Measurements from ENCODE around the gene APOBEC4.

Gene APOBEC4

DNA sequence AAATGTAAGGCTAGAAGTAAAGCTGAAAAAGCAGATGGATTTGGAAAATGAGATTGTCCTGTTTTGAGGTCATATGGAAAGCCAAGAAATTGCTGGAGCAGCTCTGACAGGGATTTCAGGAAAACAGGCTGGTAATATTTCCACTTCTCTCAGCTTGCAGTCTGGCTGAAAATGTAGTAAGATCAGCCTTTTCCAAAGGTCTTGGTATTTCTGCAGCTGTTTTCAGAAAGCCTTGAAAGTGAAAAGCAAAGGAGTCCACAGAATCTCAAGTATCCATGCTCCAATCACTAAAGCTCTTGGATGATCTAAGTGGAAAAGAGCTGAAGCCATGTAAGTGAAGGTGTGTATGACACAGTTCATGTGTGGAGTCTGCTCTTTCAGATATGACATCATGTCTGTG, 41.6 kb upstream of the APOBEC4 start:
- TF ChIP-seq, protein P1, sequence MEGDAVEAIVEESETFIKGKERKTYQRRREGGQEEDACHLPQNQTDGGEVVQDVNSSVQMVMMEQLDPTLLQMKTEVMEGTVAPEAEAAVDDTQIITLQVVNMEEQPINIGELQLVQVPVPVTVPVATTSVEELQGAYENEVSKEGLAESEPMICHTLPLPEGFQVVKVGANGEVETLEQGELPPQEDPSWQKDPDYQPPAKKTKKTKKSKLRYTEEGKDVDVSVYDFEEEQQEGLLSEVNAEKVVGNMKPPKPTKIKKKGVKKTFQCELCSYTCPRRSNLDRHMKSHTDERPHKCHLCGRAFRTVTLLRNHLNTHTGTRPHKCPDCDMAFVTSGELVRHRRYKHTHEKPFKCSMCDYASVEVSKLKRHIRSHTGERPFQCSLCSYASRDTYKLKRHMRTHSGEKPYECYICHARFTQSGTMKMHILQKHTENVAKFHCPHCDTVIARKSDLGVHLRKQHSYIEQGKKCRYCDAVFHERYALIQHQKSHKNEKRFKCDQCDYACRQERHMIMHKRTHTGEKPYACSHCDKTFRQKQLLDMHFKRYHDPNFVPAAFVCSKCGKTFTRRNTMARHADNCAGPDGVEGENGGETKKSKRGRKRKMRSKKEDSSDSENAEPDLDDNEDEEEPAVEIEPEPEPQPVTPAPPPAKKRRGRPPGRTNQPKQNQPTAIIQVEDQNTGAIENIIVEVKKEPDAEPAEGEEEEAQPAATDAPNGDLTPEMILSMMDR (IDR thresholded peaks at IDR 0.05): no peak
- no peak for TF ChIP-seq ZFX (IDR thresholded peaks at IDR 0.05; ENCODE audit: borderline replicate concordance)
- no peak overlapping the region for H3K27ac ChIP-seq

DNA sequence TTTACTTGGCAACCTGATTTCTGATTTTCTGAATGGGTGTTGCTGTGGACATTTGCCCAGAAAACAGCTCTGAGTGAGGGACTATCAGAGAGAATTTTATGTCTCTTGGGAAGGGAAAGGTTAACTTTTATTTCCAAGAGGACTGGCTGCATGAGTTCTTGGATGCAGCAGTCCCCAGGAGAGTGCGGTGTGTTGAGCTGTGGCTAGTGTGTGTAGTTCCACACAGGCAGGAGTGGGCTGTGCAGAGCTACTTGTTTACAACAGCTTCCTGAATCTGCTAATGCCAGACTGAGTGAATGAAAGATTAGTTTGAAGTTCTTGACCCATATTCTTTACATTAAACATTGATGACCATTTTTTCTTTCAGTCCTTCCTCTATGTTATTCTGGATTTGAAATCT, 41.0 kb upstream of the APOBEC4 start:
- no peak for TF ChIP-seq ZFX (IDR thresholded peaks at IDR 0.05; ENCODE audit: borderline replicate concordance)
- TF ChIP-seq, protein P1 (IDR thresholded peaks at IDR 0.05): no peak
- H3K27ac ChIP-seq: no peak overlapping the region

DNA sequence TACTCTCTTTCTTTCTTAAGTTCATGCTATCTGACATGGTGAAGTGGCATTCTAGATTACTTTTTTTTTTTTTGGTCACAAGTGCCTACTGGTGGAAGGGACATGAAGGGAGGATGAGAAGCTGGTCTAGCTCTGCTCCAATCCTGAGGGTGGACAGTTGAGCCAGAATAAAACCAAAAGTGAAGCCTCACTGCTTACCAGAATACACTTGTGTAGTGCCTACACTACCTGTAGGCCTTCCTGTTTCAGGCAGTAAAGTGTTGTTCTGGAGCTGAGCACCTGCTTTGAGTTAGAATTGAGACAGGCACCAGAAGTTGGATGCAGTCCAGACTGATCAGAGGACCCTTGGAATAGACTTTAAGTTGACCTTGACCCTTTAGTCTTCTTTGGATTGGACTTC, 40.4 kb upstream of the APOBEC4 start:
- TF ChIP-seq, protein P1 (IDR thresholded peaks at IDR 0.05): no peak
- no peak overlapping the region for H3K27ac ChIP-seq

DNA sequence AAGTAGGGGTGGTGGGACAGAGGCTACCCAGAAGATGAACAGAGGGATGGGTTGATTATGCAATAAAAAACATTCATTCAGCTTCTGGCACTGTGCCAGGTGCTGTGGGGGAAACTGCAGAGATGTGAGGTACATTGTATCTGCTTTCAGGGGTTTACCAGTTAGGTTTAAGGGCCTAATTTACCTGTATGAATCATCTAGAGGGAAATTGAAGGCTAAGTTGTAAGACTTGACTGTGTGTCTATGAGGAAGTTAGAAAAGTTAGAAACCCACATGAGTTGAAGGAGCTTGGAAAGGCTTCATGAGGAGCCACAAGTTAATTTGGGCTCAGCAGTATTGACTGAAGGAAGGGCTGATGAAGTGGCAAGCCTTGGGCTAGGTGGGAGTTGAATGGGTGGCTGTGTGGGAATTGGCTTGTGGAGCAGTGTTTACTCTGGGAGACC, 36.7 kb upstream of the APOBEC4 start:
- TF ChIP-seq, protein P1 (IDR thresholded peaks at IDR 0.05): no peak
- no peak for TF ChIP-seq ZFX (IDR thresholded peaks at IDR 0.05; ENCODE audit: borderline replicate concordance)
- H3K27ac ChIP-seq: no peak overlapping the region

DNA sequence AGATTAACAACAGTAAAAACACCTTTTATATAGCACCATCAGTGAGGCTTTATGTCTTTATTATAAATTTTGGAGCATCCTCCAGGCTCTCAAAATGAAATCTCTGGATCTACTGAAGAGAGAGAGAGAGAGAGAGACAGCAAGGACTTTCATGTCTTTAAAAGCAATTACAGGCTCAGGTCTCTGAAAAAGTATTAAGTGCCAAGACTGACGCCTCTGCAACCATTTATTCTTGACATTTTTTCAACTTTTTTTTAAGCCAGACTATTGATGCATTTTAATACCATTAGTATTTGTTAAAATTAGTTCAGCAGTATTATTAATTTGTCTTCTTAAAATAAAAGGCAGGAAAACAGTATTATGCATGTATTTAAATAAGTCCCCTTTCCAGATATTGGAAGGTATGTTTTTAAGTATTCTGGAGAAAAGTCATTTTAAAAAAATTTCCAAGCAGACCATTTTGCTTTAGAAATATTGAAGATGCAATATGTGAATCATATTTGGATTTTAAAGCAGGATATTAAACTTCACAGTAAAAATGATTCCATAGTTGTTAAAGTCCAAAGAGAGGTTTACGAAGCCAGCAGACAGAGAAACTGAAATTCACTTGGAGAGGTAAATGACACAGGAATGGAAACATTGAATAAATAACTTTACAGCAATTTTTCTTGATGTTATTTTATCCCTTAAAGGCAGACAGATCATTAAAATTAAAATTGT, 35.4 kb upstream of the APOBEC4 start:
- TF ChIP-seq, protein P1 (IDR thresholded peaks at IDR 0.05): no peak
- no peak for TF ChIP-seq ZFX (IDR thresholded peaks at IDR 0.05; ENCODE audit: borderline replicate concordance)
- H3K27ac ChIP-seq: no peak overlapping the region

DNA sequence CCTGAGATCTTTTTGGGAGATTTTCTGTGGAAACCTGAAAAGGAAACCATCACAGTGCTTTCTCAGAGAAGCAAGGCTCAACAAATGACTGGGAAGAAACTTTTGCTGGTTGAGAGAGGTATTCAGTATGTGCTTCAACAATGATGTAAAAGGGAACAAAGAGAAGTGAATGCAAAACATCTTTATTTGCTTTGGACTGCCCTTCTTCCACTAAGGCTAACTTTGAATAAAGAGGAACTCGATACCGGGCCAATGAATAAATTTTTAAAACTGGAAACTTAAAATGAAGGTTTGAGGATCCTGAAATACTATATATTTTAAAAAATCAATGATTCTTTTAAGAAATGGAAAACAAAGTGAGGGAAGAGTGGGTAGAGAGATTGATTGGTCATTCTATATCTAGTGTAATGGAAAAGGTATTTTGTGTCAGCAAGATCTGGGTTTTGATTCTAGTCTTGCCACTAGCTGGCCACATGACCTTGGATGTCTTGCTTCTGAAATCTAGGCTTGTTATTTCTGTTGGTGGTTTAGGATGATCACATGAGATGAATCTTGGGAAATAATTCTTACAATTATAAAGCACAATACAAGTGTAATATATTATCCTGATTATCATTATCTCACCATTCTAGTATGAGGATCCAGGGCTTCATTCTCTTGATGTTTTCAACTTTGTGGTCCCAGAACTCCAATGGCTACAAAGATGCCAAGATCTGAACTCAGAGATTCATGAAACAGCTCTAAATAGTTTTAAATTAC, 34.6 kb upstream of the APOBEC4 start:
- H3K27ac ChIP-seq: no peak overlapping the region
- TF ChIP-seq, protein P1 (IDR thresholded peaks at IDR 0.05): no peak
- no peak for TF ChIP-seq ZFX (IDR thresholded peaks at IDR 0.05; ENCODE audit: borderline replicate concordance)

DNA sequence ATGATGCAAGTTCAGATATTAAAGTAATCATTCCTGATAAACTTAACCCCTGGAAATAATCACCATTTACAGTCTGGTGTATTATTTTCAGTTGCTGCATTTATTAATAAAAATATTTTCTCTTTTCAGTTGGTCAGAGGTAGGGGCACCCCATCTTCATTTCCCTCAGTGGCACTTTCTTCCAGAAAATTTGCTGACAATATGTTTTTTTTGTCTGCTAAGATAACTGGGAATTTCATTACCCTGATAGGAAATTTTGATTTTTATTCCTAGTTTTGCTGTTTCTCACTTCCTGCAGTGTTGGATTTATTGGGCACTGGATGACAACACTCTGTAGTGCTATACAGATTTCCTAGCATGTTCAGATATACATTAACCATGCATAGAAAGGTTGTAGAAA, 33.1 kb upstream of the APOBEC4 start:
- H3K27ac ChIP-seq: no peak overlapping the region
- no peak for TF ChIP-seq ZFX (IDR thresholded peaks at IDR 0.05; ENCODE audit: borderline replicate concordance)
- TF ChIP-seq, protein P1 (IDR thresholded peaks at IDR 0.05): no peak
